ENCODE measurements around the gene PELO. TPM values are rescaled to one million over a fixed set of nuclear protein-coding genes. Genes with fewer than 3 reads are reported as not detected.

PELO gene
- total RNA-seq, 1 experiment from 2014 or later: 8.0 TPM

DNA sequence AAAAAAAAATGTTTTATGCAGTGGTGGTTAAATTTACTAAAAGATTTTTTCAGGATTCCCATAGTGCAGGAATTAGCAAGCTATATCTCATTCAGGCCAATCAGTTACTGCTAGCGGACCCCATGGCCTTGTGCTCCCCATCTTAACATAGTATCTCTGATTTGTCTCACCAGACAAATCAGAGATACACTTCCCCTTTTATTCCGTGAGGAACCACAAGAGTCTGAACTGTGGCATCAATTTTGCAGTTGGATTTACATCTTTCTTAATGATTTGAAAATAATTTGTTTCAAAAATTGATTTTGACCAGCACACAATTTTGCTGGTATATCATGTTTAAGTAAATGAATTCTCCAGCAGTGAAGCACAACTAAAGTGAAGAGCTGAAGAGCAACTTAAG, 17.9 kb downstream of the PELO start:
- Histone ChIP-seq H3K9me2 (replicated peaks; ENCODE audit: insufficient read depth, low read length) (no peaks in the 10 kb centered on the region), H3K4me3 (ENCODE audit: low read length) (no peak overlapping the region), H3K79me2 (ENCODE audit: low read length) (peaks cover 21% of the 10 kb centered on the region), H4K20me1 (ENCODE audit: insufficient read depth, low read depth, low read length) (peaks cover 22% of the 10 kb centered on the region), H3K4me2 (ENCODE audit: low read depth, low read length, poor library complexity, severe bottlenecking) (no peak overlapping the region), H3K27me3 (ENCODE audit: low read length) (no peaks in the 10 kb centered on the region), H3K4me1 (ENCODE audit: low read length) (peaks cover 23% of the 10 kb centered on the region), H3K9me3 (ENCODE audit: low read length) (no peaks in the 10 kb centered on the region), H3K9ac (ENCODE audit: low read length) (no peak overlapping the region), H3K36me3 (ENCODE audit: insufficient read depth, low read length) (peaks cover 21% of the 10 kb centered on the region), H3K27ac (ENCODE audit: low read length) (no peak overlapping the region), H2AFZ (ENCODE audit: low read length) (no peak overlapping the region)
- DNase-seq: no peak

DNA sequence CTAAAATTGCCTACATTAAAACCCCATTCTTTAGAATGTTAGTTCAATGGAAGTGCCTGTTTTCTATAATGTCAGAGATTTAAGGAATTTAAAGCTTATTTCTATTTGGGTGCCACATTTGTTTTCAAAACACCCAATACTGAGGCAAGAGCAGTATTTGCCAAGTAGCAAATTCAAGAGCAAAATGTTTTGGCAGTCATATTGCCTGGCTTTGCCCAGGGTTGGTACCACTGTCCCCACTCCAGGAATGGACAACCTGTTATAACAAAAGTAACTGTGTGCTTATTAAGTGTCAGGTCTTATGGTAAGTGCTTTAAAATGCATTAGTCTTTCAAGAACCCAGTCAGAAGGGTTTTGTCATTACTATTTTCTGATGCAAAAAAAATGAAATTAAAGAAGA, 19.3 kb downstream of the PELO start:
- H3K79me2 ChIP-seq (ENCODE audit: low read length): peaks cover 6% of the 10 kb centered on the region
- no peak overlapping the region for H3K9ac ChIP-seq (ENCODE audit: low read length)
- H3K4me1 ChIP-seq (ENCODE audit: low read length): peaks cover 9% of the 10 kb centered on the region
- no peak overlapping the region for H3K4me2 ChIP-seq (ENCODE audit: low read depth, low read length, poor library complexity, severe bottlenecking)
- H3K36me3 ChIP-seq (ENCODE audit: insufficient read depth, low read length): peaks cover 13% of the 10 kb centered on the region
- no peak overlapping the region for H3K27ac ChIP-seq (ENCODE audit: low read length)
- no peaks in the 10 kb centered on the region for H3K27me3 ChIP-seq (ENCODE audit: low read length)
- no peaks in the 10 kb centered on the region for H3K9me3 ChIP-seq (ENCODE audit: low read length)
- H2AFZ ChIP-seq (ENCODE audit: low read length): no peak overlapping the region
- DNase-seq: no peak
- H3K9me2 ChIP-seq (replicated peaks; ENCODE audit: insufficient read depth, low read length): no peaks in the 10 kb centered on the region
- no peak overlapping the region for H3K4me3 ChIP-seq (ENCODE audit: low read length)
- peaks cover 12% of the 10 kb centered on the region; the same call in 1 of the 2 replicates for H4K20me1 ChIP-seq (ENCODE audit: insufficient read depth, low read depth, low read length)

DNA sequence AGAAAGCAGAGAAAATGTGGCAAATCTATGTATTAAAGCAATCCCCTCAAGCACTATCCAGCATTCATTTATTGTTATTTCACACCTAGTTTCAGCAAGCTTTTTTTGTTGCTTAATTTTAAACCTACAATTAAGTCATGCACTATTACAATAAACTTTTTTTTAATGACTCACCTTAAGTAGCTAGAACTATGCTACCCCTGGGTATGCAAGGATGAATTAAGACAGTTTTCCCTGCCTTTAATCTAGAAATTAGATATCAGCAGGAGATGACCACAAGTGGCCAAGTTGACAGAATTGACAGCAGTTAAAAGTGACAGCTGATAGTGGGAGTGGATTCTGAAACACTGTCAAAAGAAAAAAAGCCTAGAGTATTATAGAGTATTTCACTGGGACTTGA, 20.0 kb downstream of the PELO start:
- no peaks in the 10 kb centered on the region for H3K79me2 ChIP-seq (ENCODE audit: low read length)
- H3K9me3 ChIP-seq (ENCODE audit: low read length): no peaks in the 10 kb centered on the region
- H3K9ac ChIP-seq (ENCODE audit: low read length): no peak overlapping the region
- peaks cover 12% of the 10 kb centered on the region; the same call in 1 of the 2 replicates for H4K20me1 ChIP-seq (ENCODE audit: insufficient read depth, low read depth, low read length)
- H3K27me3 ChIP-seq (ENCODE audit: low read length): no peaks in the 10 kb centered on the region
- DNase-seq: no peak
- H2AFZ ChIP-seq (ENCODE audit: low read length): no peak overlapping the region
- H3K36me3 ChIP-seq (ENCODE audit: insufficient read depth, low read length): peaks cover 10% of the 10 kb centered on the region; the same call in 1 of the 2 replicates
- H3K27ac ChIP-seq (ENCODE audit: low read length): no peak overlapping the region
- H3K4me1 ChIP-seq (ENCODE audit: low read length): peaks cover 2% of the 10 kb centered on the region; the same call in 1 of the 2 replicates
- no peak overlapping the region for H3K4me3 ChIP-seq (ENCODE audit: low read length)
- H3K9me2 ChIP-seq (replicated peaks; ENCODE audit: insufficient read depth, low read length): no peaks in the 10 kb centered on the region
- no peak overlapping the region for H3K4me2 ChIP-seq (ENCODE audit: low read depth, low read length, poor library complexity, severe bottlenecking)

DNA sequence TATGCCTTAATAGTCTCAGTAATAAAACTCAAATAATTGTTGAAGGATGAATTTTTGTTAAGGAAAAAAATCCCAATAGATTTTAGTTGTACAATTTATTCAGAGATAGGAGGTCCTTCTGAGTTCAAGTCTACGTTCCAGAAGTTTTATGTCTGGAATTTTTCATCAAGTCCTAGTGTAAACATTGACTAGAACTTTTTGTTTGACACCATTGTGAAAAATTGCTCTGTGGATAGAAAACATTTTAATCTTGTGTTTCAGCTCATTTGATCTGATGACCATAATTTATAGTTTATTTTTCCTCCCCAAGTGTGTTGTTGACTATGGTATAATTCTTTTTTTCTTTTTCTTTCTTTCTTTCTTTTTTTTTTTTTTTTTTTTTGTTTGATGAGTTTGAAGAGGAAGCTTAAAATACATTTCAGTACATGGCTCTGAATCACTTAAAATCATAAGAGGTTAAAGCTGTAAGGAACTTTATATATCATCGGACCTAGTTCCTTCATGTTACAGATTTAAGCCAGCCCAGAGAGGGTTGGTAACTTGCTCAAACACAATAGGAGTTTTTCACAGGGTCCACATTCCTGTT, 20.7 kb downstream of the PELO start:
- Histone ChIP-seq H3K36me3 (ENCODE audit: insufficient read depth, low read length) (peaks cover 9% of the 10 kb centered on the region; the same call in 1 of the 2 replicates), H4K20me1 (ENCODE audit: insufficient read depth, low read depth, low read length) (peaks cover 10% of the 10 kb centered on the region; the same call in 1 of the 2 replicates), H3K27ac (ENCODE audit: low read length) (no peak overlapping the region), H2AFZ (ENCODE audit: low read length) (no peak overlapping the region), H3K79me2 (ENCODE audit: low read length) (no peaks in the 10 kb centered on the region), H3K27me3 (ENCODE audit: low read length) (no peaks in the 10 kb centered on the region), H3K4me3 (ENCODE audit: low read length) (no peak overlapping the region), H3K4me2 (ENCODE audit: low read depth, low read length, poor library complexity, severe bottlenecking) (no peak overlapping the region), H3K9me3 (ENCODE audit: low read length) (no peaks in the 10 kb centered on the region), H3K9ac (ENCODE audit: low read length) (no peak overlapping the region), H3K4me1 (ENCODE audit: low read length) (no peaks in the 10 kb centered on the region), H3K9me2 (replicated peaks; ENCODE audit: insufficient read depth, low read length) (no peaks in the 10 kb centered on the region)
- DNase-seq: no peak

DNA sequence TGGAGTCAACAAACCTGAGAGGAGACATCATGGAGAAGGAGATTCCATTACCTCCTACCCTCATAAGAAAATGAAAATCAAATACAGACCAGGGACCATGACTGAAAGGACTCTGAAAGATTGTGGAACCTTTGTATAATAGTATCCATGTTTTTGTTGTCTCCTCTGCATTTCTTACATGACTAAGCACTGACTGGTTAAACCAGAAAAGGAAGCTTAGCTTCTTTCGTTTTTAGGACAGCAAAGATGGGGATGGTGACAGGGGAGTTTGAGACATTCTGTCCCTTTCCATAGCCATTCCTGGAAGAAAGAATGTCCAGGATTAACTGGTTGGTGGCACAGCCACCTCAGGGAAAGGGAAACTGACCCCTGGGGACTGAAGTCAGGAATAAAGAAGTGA, 22.2 kb downstream of the PELO start:
- Histone ChIP-seq H3K9me2 (replicated peaks; ENCODE audit: insufficient read depth, low read length) (no peaks in the 10 kb centered on the region), H3K4me2 (ENCODE audit: low read depth, low read length, poor library complexity, severe bottlenecking) (no peak overlapping the region), H3K79me2 (ENCODE audit: low read length) (no peaks in the 10 kb centered on the region), H3K4me1 (ENCODE audit: low read length) (no peaks in the 10 kb centered on the region), H3K27ac (ENCODE audit: low read length) (no peak overlapping the region), H3K9me3 (ENCODE audit: low read length) (no peaks in the 10 kb centered on the region), H4K20me1 (ENCODE audit: insufficient read depth, low read depth, low read length) (0 out of 2 replicates have a peak, but pooled peaks cover 3% of the 10 kb centered on the region), H2AFZ (ENCODE audit: low read length) (no peak overlapping the region), H3K27me3 (ENCODE audit: low read length) (no peaks in the 10 kb centered on the region), H3K4me3 (ENCODE audit: low read length) (no peak overlapping the region), H3K36me3 (ENCODE audit: insufficient read depth, low read length) (no peaks in the 10 kb centered on the region), H3K9ac (ENCODE audit: low read length) (no peak overlapping the region)
- no peak for DNase-seq

DNA sequence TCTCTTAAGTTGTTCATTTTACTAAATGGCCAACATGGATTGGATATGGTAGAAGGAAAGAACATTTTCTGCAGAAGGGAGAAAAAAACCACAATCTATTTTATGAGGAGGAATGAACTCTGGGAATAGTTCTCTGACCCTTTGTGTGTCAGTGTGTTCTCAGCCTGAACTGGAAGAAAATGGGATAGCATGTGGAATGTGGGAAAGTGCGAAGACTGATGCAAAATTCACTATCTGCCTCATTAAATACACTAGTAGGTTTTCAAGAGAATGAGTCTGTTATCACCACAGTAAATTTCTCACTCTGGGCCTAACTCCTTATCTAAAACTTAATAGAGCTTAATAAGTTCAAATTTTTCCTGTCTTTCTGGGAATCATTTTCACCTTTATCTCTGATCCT, 22.7 kb downstream of the PELO start:
- no peak overlapping the region for H3K4me2 ChIP-seq (ENCODE audit: low read depth, low read length, poor library complexity, severe bottlenecking)
- H3K36me3 ChIP-seq (ENCODE audit: insufficient read depth, low read length): no peaks in the 10 kb centered on the region

DNA sequence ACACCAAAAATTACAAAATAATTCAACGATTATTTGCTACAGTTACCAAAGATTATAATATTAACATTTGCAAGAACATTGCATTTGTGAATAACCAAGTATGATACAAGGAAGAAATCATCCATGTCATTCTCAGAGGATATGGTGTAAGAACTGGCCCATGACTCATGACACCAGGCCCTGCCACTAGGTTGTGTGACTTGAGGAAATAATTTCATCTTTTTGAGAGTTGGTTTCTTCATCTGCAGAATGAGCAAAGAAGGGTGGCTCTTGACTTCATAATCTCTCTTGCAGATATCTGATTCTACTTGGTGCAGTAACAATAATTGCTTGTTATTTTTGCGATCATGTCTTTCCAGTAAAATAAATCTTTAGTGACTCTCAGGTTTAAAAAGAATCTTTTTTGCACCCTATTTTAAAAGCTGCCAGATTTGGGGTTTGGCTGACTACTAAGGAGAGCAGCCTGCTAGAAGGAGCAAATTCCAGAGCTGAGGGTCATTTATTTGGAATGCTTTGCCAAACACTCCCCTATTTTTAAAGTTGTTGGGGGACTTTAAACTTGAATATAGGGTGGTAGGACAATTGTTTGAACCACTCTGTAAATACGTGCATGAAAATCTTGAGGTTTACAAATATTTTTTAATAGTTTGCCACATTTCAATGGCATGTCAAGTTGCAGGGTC, 23.5 kb downstream of the PELO start:
- Histone ChIP-seq H3K79me2 (ENCODE audit: low read length) (no peaks in the 10 kb centered on the region), H3K27ac (ENCODE audit: low read length) (no peak overlapping the region), H3K4me3 (ENCODE audit: low read length) (no peak overlapping the region), H3K4me1 (ENCODE audit: low read length) (no peaks in the 10 kb centered on the region), H4K20me1 (ENCODE audit: insufficient read depth, low read depth, low read length) (0 out of 2 replicates have a peak, but pooled peaks cover 3% of the 10 kb centered on the region), H3K9me2 (replicated peaks; ENCODE audit: insufficient read depth, low read length) (no peaks in the 10 kb centered on the region), H3K4me2 (ENCODE audit: low read depth, low read length, poor library complexity, severe bottlenecking) (no peak overlapping the region), H3K36me3 (ENCODE audit: insufficient read depth, low read length) (no peaks in the 10 kb centered on the region), H3K9me3 (ENCODE audit: low read length) (no peaks in the 10 kb centered on the region), H3K27me3 (ENCODE audit: low read length) (no peaks in the 10 kb centered on the region), H2AFZ (ENCODE audit: low read length) (no peak overlapping the region), H3K9ac (ENCODE audit: low read length) (no peak overlapping the region)
- no peak for DNase-seq

More for the DNA sequence above, 22.7 kb downstream of the PELO start:
- Histone ChIP-seq H3K9me2 (replicated peaks; ENCODE audit: insufficient read depth, low read length) (no peaks in the 10 kb centered on the region), H3K27me3 (ENCODE audit: low read length) (no peaks in the 10 kb centered on the region), H3K4me3 (ENCODE audit: low read length) (no peak overlapping the region), H3K27ac (ENCODE audit: low read length) (no peak overlapping the region), H3K9ac (ENCODE audit: low read length) (no peak overlapping the region), H4K20me1 (ENCODE audit: insufficient read depth, low read depth, low read length) (0 out of 2 replicates have a peak, but pooled peaks cover 3% of the 10 kb centered on the region), H3K9me3 (ENCODE audit: low read length) (no peaks in the 10 kb centered on the region), H3K4me1 (ENCODE audit: low read length) (no peaks in the 10 kb centered on the region), H3K79me2 (ENCODE audit: low read length) (no peaks in the 10 kb centered on the region), H2AFZ (ENCODE audit: low read length) (no peak overlapping the region)
- no peak for DNase-seq

DNA sequence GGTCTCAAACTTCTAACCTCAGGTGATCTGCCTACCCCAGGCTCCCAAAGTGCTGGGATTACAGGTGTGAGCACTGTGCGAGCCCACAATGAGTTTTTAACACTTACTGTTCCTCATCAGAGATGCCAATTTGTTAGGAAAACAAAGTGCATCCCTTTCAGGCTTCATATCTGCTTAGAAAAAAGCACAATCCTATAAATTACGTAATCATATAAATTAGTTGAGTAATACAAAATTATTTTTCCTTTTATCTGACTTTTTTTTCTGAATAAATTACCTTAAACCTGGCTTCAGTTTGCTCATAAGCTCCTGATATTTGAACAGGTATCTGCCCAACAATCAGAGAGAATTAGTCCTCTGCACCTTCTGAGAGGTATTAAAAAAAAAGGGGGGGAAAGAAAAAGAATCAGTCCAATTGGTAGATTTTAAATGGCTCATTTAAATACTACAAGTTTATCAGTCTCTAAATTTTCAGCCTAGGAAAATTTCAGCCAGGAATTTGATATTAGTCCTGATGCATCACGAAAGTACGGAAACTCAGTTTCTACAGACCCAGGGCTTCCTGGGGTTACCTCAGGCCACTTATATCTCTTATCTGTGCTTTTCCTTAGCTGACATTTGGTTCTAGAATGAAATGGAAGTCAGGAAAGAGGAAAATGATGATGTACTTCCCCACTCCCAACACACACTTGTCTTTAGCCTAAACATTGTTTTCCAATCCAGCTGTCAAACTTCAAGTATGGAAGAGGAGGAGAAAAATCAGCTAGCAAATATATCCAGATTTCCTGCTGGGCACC, 26.8 kb downstream of the PELO start:
- Histone ChIP-seq H3K9me2 (replicated peaks; ENCODE audit: insufficient read depth, low read length) (no peaks in the 10 kb centered on the region), H3K4me2 (ENCODE audit: low read depth, low read length, poor library complexity, severe bottlenecking) (no peak overlapping the region), H3K36me3 (ENCODE audit: insufficient read depth, low read length) (no peaks in the 10 kb centered on the region), H3K4me1 (ENCODE audit: low read length) (no peaks in the 10 kb centered on the region), H3K27me3 (ENCODE audit: low read length) (no peaks in the 10 kb centered on the region), H2AFZ (ENCODE audit: low read length) (no peak overlapping the region), H3K27ac (ENCODE audit: low read length) (no peak overlapping the region), H3K9me3 (ENCODE audit: low read length) (no peaks in the 10 kb centered on the region), H3K4me3 (ENCODE audit: low read length) (no peak overlapping the region), H3K79me2 (ENCODE audit: low read length) (no peaks in the 10 kb centered on the region), H4K20me1 (ENCODE audit: insufficient read depth, low read depth, low read length) (no peaks in the 10 kb centered on the region), H3K9ac (ENCODE audit: low read length) (no peak overlapping the region)
- DNase-seq: no peak
